ENCODE data around the gene NBPF14. TPM values are rescaled to one million over a fixed set of nuclear protein-coding genes. Genes with fewer than 3 reads are reported as not detected.
"Not testable (repeated sequence)": the region's sequence is repeated elsewhere in the genome, so short reads cannot be mapped to it uniquely, and the experiment has no call there.

NBPF14 gene, protein sequence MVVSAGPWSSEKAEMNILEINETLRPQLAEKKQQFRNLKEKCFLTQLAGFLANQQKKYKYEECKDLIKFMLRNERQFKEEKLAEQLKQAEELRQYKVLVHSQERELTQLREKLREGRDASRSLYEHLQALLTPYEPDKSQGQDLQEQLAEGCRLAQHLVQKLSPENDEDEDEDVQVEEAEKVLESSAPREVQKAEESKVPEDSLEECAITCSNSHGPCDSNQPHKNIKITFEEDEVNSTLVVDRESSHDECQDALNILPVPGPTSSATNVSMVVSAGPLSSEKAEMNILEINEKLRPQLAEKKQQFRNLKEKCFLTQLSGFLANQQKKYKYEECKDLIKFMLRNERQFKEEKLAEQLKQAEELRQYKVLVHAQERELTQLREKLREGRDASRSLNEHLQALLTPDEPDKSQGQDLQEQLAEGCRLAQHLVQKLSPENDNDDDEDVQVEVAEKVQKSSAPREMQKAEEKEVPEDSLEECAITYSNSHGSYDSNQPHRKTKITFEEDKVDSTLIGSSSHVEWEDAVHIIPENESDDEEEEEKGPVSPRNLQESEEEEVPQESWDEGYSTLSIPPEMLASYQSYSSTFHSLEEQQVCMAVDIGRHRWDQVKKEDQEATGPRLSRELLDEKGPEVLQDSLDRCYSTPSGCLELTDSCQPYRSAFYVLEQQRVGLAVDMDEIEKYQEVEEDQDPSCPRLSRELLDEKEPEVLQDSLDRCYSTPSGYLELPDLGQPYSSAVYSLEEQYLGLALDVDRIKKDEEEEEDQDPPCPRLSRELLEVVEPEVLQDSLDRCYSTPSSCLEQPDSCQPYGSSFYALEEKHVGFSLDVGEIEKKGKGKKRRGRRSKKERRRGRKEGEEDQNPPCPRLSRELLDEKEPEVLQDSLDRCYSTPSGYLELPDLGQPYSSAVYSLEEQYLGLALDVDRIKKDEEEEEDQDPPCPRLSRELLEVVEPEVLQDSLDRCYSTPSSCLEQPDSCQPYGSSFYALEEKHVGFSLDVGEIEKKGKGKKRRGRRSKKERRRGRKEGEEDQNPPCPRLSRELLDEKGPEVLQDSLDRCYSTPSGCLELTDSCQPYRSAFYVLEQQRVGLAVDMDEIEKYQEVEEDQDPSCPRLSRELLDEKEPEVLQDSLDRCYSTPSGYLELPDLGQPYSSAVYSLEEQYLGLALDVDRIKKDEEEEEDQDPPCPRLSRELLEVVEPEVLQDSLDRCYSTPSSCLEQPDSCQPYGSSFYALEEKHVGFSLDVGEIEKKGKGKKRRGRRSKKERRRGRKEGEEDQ (N-terminal part only)
- total RNA-seq (10 to 100 TPM; 11.8 to 53.2 (median 30.1) TPM), polyA plus RNA-seq (10 to 100 TPM; 18.6 to 21.2 TPM)
- long read RNA-seq, donor 1, partial matches to known transcripts = 15 of 25 reads
- long read RNA-seq, donor 1, other reads (novel, unspliced or antisense) = 10 of 25 reads
- long read RNA-seq, donor 2, partial matches to known transcripts = 5 of 14 reads
- long read RNA-seq, donor 2, other reads (novel, unspliced or antisense) = 9 of 14 reads
- long read RNA-seq, donor 3, transcript NBPF14-202 (5 exons, 1,082 nt) = major isoform, 6 of 23 reads
- long read RNA-seq, donor 3, partial matches to known transcripts = 12 of 23 reads
- long read RNA-seq, donor 3, other reads (novel, unspliced or antisense) = 5 of 23 reads

DNA sequence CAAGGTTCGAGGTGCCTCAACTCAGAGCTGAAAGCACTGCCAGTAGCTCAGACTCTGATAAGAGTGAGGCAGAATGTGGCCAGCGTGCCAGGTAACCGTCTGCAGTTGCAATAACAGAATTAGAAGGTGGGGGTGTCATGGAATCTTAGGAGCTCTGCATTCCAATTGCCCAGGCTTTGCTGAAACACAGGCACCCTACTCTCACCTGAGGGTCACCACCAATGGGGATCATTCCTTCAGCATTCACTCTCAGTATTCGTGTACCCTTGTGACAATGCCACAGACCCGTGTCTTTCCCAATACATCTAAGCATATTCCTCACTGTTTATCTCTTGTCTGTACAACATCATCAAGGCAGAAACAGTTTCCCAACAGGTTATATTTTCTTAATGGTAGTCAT, at the start of gene NBPF14:
TSS of gene NBPF14 (minus strand) at position 101 of the 400 bp plus-strand sequence. CDS start 294 bp downstream, outside the sequence.
- H3K4me3 ChIP-seq; H3K9me3 ChIP-seq; DNase-seq; H3K36me3 ChIP-seq; H3K27me3 ChIP-seq; intact Hi-C loops (cut with DNase I); H3K27ac ChIP-seq; H3K4me1 ChIP-seq (ENCODE audit: insufficient read depth): not testable (repeated sequence)
- no CpG with 5 or more reads among the region's 5 CpGs for WGBS, 3 donors

DNA sequence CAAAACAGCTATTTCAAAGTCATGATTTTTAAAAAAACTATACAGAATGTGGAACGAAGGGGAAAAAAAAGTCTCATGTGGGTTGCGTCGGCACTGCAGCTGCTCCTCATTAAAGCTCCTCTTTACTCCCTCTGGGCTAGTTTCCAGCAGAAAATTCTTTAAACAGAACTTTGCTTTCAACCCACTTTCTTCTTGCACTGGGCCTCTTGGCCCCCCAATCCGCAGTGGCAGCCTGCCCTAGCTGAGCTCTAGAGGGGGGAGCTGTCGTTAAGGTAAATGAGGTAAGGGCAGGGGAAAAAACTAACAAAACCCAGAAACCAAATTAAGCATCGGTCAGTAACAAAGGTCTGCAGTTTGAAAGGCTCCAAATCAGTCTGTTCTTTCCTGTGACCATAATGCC, 29.6 kb upstream of the NBPF14 start:
- intact Hi-C loops (cut with DNase I); H3K9me3 ChIP-seq; H3K4me1 ChIP-seq (ENCODE audit: insufficient read depth); H3K27ac ChIP-seq; H3K36me3 ChIP-seq; H3K27me3 ChIP-seq; H3K4me3 ChIP-seq: not testable (repeated sequence)
- peak; percentile 52 to 85 (median 74) for DNase-seq
- 0% methylated on average over 2 to 3 of the region's 6 CpGs; no CpG with 5 or more reads in 1 of the 3 donors for WGBS, 3 donors

DNA sequence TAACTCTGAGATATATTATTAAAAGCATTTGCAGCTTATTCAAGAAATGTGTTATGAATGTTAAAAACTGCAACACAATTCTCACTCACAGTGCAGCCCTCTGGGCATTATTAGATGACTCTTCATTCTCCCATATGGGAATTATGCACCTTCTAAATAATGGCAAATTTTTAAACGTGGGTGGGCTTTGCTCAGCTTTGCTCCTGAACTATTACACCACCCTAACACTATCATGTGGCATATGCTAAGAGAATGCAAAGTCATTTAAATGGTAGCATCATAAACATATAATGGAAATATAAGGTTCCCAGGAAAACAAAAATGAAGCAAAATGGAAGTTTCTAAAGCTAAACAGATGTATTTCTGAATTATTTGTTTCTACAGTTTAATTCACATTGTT, 22.4 kb upstream of the NBPF14 start:
- DNase-seq; H3K4me1 ChIP-seq (ENCODE audit: insufficient read depth); H3K36me3 ChIP-seq; H3K27ac ChIP-seq; intact Hi-C loops (cut with DNase I); H3K9me3 ChIP-seq; H3K27me3 ChIP-seq; H3K4me3 ChIP-seq: not testable (repeated sequence)
- no CpG with 5 or more reads among the region's 1 CpG for WGBS, 3 donors

DNA sequence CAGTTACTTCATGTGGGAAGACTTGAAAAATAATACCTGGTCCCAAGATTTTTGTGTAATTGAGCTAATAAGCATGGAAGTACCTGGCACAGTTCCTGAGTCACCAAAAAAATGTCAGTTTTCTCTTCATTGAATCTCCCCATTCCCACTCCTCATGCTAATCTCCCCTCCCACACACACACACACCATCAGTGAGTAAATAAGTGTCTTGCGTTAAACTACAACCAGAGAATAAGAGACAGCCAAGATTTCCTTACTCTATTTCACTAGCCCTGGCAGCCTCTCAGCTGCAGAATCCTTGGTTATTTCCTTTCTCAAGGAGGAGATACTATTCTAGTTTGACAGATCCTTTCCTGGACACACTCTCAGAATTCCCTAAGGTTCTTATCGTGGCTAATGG, 9.5 kb upstream of the NBPF14 start:
- H3K36me3 ChIP-seq; H3K27me3 ChIP-seq; intact Hi-C loops (cut with DNase I); H3K27ac ChIP-seq; H3K4me1 ChIP-seq (ENCODE audit: insufficient read depth); H3K9me3 ChIP-seq; H3K4me3 ChIP-seq: not testable (repeated sequence)
- peak in 4 of 5 donors; percentile 29 to 54 (median 36) for DNase-seq
- 0% methylated on average over 1 of the region's 2 CpGs for WGBS, 3 donors

DNA sequence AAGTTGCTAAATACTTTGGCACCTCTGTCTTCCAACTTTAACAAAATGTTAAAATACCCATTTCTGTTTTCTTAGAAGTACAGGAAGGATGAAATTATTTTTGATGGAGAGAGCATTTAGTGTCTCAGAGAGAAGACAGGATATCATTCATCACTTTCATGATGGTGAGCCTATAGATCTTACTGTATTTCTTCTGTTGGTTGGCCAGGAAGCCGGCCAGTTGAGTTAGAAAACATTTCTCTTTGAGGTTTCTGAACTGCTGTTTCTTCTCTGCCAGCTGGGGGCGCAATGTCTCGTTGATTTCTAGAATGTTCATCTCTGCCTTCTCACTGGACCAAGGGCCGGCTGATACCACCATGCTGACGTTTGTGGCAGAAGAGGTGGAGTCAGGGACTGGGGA, 451 bp downstream of the NBPF14 start:
- H3K36me3 ChIP-seq; intact Hi-C loops (cut with DNase I); H3K9me3 ChIP-seq; H3K27me3 ChIP-seq; H3K4me1 ChIP-seq (ENCODE audit: insufficient read depth); DNase-seq; H3K4me3 ChIP-seq; H3K27ac ChIP-seq: not testable (repeated sequence)
- WGBS, 3 donors = 4 to 5% (median 4%) methylated on average over 1 to 3 of the region's 5 CpGs

DNA sequence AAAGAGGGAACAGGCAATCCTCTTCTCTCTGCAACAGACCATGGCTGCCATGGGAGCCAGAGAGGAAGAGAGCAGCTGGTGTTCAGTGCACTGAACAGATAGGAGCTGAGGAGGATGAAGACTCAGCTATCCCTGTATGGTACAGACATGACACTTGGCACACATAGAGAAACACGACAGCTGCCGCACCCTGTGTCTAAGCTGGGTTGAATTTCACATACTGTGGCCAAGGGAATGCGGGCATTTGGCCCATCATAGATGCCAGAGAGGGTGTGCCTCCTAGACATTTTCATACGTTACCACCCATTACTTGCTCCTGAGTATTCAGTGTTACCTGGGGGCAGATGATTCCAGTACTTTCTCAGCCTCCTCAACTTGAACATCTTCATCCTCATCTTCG, 4.7 kb downstream of the NBPF14 start:
- H3K36me3 ChIP-seq; H3K27me3 ChIP-seq; intact Hi-C loops (cut with DNase I); H3K9me3 ChIP-seq; H3K4me3 ChIP-seq; DNase-seq; H3K4me1 ChIP-seq (ENCODE audit: insufficient read depth); H3K27ac ChIP-seq: not testable (repeated sequence)
- 83 to 85% methylated on average over 4 of the region's 5 CpGs; no CpG with 5 or more reads in 1 of the 3 donors for WGBS, 3 donors

DNA sequence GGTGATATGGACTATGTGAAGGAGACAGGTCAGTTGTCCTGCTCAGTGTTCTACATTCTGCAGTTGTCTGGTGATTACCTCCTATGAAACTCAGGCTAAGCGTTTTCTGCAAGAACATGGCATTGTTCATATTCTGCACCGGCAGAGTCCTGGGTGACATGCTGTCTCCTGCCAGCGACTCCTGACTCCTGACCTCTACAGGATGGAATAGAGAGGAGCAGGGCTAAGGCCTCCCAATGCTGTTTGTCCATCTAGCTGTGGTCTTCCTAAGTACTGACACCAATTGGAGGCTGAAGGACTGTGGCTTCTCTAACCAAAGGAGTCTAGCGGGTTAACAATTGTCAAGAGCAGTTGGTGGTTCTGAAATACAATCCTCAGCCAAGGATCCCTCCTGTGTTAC, 63.7 kb downstream of the NBPF14 start:
- DNase-seq; H3K4me1 ChIP-seq (ENCODE audit: insufficient read depth); H3K4me3 ChIP-seq; H3K27me3 ChIP-seq; H3K36me3 ChIP-seq; intact Hi-C loops (cut with DNase I); H3K9me3 ChIP-seq; H3K27ac ChIP-seq: not testable (repeated sequence)
- WGBS, 3 donors = 64 to 80% methylated on average over 3 to 4 of the region's 4 CpGs; no CpG with 5 or more reads in 1 of the 3 donors

DNA sequence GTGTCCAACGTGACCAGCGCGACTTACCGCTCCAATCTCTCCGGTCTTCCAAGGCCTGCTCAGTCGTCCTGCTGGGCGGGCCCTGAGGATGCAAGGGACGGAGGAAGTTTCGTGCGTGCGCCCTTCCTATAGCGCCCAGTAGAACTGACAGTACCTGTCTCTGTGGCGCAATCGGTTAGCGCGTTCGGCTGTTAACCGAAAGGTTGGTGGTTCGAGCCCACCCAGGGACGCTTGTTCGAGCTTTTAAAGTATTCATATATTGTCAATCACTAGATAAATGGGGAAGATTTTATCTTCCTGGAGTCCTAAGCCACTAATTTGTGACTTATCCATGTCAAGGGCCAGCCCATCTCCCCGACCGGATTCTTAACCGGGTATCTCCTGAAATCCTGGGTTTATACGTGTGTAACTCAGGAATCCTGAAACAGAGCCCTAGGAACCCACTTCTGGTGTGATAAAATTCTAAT, 66.7 kb downstream of the NBPF14 start:
- intact Hi-C loops (cut with DNase I) = not testable (repeated sequence)
- peak overlapping the region; percentile 25 for H3K4me3 ChIP-seq

DNA sequence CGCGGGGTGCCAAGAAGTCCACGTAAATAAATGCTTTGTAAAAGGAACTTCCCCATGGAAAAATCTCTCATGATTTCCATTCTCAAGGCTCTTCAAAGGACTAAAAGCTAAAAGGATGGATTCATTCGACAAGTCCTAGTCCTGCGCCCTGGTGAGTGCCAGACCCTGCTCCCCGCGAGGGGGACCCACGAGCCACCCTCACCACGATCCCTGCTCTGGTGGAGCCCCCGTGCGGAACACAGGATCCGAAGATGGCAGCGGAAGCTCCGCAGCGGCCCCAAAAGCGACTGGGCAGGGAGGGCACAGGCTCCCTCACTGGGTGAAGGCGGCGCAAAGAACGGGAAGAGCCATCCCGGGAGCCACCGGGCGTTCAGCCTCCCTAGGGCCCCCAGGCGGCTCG, 67.2 kb downstream of the NBPF14 start:
- H3K36me3 ChIP-seq; intact Hi-C loops (cut with DNase I); H3K27ac ChIP-seq; H3K4me1 ChIP-seq (ENCODE audit: insufficient read depth); DNase-seq; H3K27me3 ChIP-seq; H3K9me3 ChIP-seq: not testable (repeated sequence)
- H3K4me3 ChIP-seq = peak overlapping the region; percentile 25
- WGBS, 3 donors = 0% methylated on average over 4 of the region's 24 CpGs; no CpG with 5 or more reads in 2 of the 3 donors

More for the DNA sequence above, 66.7 kb downstream of the NBPF14 start:
- H3K27me3 ChIP-seq; H3K9me3 ChIP-seq; H3K27ac ChIP-seq; H3K4me1 ChIP-seq (ENCODE audit: insufficient read depth); H3K36me3 ChIP-seq: not testable (repeated sequence)
- 1 to 2% (median 2%) methylated on average over 14 to 20 of the region's 25 CpGs for WGBS, 3 donors
- peak; percentile 20 to 62 (median 47) for DNase-seq

DNA sequence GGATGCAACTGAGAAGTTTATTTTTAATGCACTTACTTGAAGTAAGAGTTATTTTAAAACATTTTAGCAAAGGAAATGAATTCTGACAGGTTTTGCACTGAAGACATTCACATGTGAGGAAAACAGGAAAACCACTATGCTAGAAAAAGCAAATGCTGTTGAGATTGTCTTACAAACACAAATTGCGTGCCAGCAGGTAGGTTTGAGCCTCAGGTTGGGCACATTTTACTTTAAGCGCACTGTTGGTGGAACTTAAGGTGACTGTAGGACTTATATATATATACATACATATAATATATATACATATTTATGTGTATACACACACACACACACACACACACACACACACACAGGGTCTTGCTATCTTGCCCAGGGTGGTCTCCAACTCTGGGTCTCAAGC, 69.2 kb downstream of the NBPF14 start:
- DNase-seq; H3K4me1 ChIP-seq (ENCODE audit: insufficient read depth); H3K27ac ChIP-seq; H3K36me3 ChIP-seq; H3K27me3 ChIP-seq; intact Hi-C loops (cut with DNase I); H3K9me3 ChIP-seq; H3K4me3 ChIP-seq: not testable (repeated sequence)
- 88 to 91% methylated on average over 2 of the region's 2 CpGs; no CpG with 5 or more reads in 1 of the 3 donors for WGBS, 3 donors

Measured in ovary (tissue), 10 donors.